ENCODE data around the gene PLET1.

- no peak for TF ChIP-seq CTCF (IDR thresholded peaks at IDR 0.05; ENCODE audit: low read depth, low read length)
- TF ChIP-seq EZH2phosphoT487 (IDR thresholded peaks at IDR 0.05; ENCODE audit: low read depth): no peak
Measured at GRCh38 chr11:112265659-112266409, 5.2 kb upstream of the PLET1 start.
